ENCODE data around the gene HMX1.
A peak's percentile ranks its signal among the peaks of the same experiment; 100 is the strongest.

Gene HMX1

DNA sequence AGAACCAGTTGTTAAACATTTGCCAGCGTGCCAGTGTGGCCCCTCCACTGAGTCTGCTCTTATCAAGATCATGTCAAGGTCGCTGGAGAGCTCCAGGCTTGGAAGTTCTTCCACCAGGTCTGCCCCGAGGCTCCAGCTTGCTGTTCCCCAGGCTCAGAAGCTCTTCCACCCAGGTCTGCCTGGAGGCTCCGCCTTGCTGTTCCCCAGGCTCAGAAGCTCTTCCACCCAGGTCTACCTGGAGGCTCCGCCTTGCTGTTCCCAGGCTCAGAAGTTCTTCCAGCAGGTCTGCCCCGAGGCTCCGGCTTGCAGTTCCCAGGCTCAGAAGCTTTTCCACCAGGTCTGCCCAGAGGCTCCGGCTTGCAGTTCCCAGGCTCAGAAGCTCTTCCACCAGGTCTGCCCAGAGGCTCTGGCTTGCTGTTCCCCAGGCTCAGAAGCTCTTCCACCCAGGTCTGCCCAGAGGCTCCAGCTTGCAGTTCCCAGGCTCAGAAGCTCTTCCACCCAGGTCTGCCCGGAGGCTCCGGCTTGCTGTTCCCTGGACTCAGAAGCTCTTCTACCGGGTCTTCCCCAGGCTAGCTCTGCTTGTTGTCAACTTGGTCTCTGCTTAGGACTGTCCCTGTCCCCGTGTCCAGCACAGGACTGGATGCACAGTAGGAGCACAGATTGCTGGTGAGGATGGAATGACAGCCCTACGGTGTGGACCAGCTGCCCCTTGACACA lies 54.4 kb downstream of the HMX1 start:
- DNase-seq: peak; percentile 14

Data from activated CD4-positive, CD25-positive, alpha-beta regulatory T cell treated with anti-CD3 and anti-CD28 coated beads, Interleukin-2, amount 50 U/mL, for 72 hours (primary cell).